ENCODE measurements around the gene POLE.

DNA sequence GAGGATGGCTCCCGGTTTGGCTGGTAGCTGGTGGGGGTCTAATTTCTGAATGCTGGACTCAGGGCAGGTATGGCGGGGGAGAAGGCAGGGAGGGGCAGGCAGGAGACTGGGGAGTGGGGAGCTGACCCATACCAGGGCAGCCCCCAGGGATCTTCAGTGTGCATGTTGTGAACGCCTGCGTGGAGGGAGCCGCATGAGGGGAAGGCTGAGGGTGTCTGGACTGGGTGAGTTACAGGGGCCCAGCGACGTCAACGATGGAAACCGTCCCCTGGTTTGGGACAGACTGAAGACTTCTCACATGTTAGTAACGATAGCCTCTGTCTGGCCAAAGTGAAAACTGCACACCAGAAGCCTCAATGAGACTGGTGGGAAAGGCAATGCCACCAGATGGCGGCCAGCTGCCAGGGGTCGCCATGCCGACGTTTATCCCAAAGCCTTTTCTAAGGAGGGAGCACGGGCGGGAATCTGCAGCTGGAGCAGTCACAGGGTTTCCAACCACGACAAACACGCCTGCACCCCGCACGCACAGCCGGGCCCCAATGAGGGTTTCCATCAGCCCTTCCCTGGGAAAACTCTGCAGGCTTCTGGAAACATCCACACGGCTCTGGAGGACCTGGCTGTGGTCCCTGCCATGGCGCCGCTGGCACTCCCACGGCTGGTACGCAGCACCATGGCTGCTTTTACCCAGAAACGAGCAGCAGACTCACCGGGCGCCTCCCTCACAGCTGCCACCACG, 37.5 kb upstream of the POLE start:
- TF ChIP-seq ZNF384 (IDR thresholded peaks at IDR 0.05) (no peak), ARNT (IDR thresholded peaks at IDR 0.05) (no peak), FOXM1 (IDR thresholded peaks at IDR 0.05; ENCODE audit: borderline replicate concordance) (no peak), FOXK2 (IDR thresholded peaks at IDR 0.05) (no peak), L3MBTL2 (conservative IDR thresholded peaks at IDR 0.05) (no peak)

Measured in HEK293T (cell line).